Activated naive CD8-positive, alpha-beta T cell treated with anti-CD3 and anti-CD28 coated beads, Interleukin-2, amount 50 U/mL, for 24 hours (primary cell): Measurements from ENCODE around the gene LRIT1.

Source experiments
- ATAC-seq: fragments of 150-1000 bp; cut with Tn5 transposase; one replicate; pipeline ENCODE4 v1.10.0; 2021
- DNase-seq: peaks from one replicate; pipeline ENCODE4 v3.0.0; 2021
- H3K27ac Mint-ChIP-seq: one replicate; pipeline ENCODE4 v1.8.0; 2021; ENCODE audit warnings: mild to moderate bottlenecking, mixed read lengths
- H3K27me3 Mint-ChIP-seq: one replicate; pipeline ENCODE4 v1.8.0; 2021; ENCODE audit warnings: mixed read lengths
- H3K36me3 Mint-ChIP-seq: one replicate; pipeline ENCODE4 v1.8.0; 2021; ENCODE audit warnings: low read depth, mixed read lengths
- H3K4me1 Mint-ChIP-seq: one replicate; pipeline ENCODE4 v1.8.0; 2021; ENCODE audit warnings: mixed read lengths
- H3K4me3 Mint-ChIP-seq: one replicate; pipeline ENCODE4 v1.8.0; 2021; ENCODE audit warnings: mild to moderate bottlenecking, moderate library complexity, mixed read lengths
- H3K9me3 Mint-ChIP-seq: one replicate; pipeline ENCODE4 v1.8.0; 2021; ENCODE audit warnings: mixed read lengths

Gene LRIT1

DNA sequence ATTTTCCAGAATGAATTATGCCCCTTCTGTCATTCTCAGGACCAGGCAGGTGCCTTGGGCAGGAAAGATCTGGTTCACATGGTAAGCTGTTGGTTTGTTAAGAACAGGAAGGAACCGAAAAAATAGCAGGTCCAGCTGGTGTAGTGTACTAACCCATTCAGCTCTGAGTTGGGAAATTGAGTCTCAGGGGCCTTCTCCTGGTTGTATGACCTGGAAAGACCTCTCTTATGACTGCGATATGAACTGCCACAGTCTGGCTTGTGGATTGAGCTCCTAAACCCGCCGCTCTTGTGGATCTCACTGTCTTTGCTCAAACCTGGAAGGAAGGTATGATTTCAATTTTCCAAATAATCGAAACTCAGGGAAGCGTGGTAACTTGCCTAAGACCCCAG, 4.5 kb downstream of the LRIT1 start:
- ATAC-seq (no peak), DNase-seq (no peak)
- Mint-ChIP-seq H3K4me1 (no peaks in the 10 kb centered on the region), H3K4me3 (no peak overlapping the region), H3K27me3 (peaks cover 19% of the 10 kb centered on the region), H3K36me3 (no peaks in the 10 kb centered on the region), H3K9me3 (no peaks in the 10 kb centered on the region), H3K27ac (no peak overlapping the region)

DNA sequence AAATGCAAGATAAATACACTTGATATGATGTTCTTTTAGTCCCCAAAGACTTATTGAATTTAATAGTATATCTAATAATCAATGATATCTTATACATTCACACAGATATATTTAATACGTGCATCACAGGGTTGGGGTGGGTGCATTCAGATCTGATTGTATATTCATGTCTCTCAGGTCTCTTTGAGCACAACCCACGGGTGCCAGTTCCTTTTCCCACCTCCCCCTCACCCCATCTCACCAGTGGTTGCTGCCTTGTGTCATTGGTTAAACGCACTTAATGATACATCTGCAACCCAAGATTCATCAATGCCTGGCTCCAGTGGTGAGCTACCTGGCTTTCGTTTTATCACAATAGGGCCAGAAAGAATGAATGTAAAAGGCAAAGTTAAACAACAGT, 6.2 kb downstream of the LRIT1 start:
- Mint-ChIP-seq H3K4me1 (no peaks in the 10 kb centered on the region), H3K27me3 (peaks cover 16% of the 10 kb centered on the region), H3K36me3 (no peaks in the 10 kb centered on the region), H3K27ac (no peak overlapping the region), H3K9me3 (no peaks in the 10 kb centered on the region), H3K4me3 (no peak overlapping the region)
- no peak for DNase-seq
- ATAC-seq, result no peak

DNA sequence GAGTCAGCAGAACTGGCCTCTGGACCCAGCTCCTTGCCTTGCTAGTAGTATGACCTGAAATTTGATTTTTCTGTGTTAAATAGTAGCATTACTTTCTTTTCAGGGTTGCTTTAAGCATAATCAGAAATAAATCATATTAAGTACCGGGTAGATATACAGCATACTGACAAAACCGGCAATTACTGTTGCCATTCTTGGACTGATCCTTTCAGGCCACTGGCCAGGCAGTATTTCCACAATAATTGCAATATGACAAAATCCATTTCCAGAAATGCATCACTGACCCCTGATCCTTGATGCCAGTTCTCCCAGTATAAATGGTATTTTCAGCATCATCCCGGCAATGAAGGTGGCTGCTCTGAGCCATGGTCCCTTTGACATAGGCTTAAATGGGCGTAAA, 6.9 kb downstream of the LRIT1 start:
- Mint-ChIP-seq H3K27ac (no peak overlapping the region), H3K27me3 (peaks cover 16% of the 10 kb centered on the region), H3K9me3 (no peaks in the 10 kb centered on the region), H3K4me1 (no peaks in the 10 kb centered on the region), H3K4me3 (no peak overlapping the region), H3K36me3 (no peaks in the 10 kb centered on the region)
- ATAC-seq (no peak), DNase-seq (no peak)

DNA sequence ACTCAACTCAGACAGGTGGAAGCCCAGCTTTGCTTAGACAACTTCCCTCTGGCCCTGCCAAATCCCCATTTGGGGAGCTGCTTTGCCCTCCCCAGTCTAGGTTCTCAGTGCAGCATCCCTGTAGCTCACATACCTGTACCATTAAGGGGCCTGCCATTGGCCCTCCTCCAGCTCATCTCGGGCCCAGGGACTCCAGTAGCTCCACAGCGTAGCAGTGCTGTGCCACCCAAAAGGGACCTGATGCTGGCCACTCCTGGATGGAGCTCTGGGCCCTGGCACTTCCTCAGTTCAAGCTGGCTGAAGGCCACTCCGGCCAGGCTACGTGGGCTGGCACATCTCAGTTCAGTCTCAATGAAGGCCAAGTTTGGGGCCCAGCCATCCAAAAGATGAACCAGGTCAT, 7.4 kb downstream of the LRIT1 start:
- H3K36me3 Mint-ChIP-seq, result no peaks in the 10 kb centered on the region

DNA sequence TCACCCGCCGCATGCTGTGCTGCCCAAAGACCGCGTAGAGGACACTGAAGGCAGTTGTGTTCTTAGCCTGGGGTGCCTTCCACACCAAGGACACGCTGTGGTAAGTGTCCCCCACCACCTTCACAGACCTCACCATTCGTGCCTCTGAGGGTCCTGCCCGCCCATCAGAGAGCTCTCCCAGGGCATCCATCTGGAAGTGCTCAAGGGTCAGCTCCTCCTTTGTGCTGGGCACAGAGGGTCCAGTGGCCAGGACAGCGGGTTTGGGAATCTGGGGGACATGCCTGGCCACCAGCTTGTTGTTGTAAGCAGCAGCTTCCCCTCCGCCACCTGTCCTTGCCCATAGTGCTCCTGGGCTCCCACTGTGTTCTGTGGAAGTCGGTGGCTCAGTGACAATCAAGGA, 9.0 kb downstream of the LRIT1 start:
- Mint-ChIP-seq H3K9me3 (no peaks in the 10 kb centered on the region), H3K27ac (no peak overlapping the region), H3K36me3 (no peaks in the 10 kb centered on the region), H3K4me1 (no peaks in the 10 kb centered on the region), H3K27me3 (peaks cover 19% of the 10 kb centered on the region), H3K4me3 (no peak overlapping the region)
- DNase-seq (no peak), ATAC-seq (no peak)

More for the DNA sequence above, 7.4 kb downstream of the LRIT1 start:
- Mint-ChIP-seq H3K4me3 (no peak overlapping the region), H3K27ac (no peak overlapping the region), H3K9me3 (no peaks in the 10 kb centered on the region), H3K27me3 (peaks cover 18% of the 10 kb centered on the region), H3K4me1 (no peaks in the 10 kb centered on the region)
- DNase-seq (no peak), ATAC-seq (no peak)

DNA sequence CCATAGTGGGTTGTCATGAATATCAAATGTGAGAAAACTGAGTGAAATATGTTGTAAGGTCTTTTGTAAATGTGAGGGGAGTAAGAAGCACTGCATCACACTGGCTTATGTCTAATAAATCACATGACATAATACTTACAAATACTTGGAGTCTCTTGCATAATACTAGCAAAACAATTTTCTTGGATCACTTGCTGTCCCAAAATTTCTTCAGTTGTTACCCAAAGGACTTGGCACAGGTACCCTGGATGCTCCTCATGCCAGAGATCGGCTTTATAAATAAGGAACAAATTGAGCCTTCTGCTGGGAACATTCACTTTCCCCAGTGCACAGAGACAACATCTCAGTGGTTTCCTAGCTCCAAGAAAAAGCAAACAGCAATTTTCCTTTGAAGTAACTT, 11.0 kb downstream of the LRIT1 start:
- Mint-ChIP-seq H3K27me3 (peaks cover 15% of the 10 kb centered on the region), H3K4me1 (no peaks in the 10 kb centered on the region), H3K36me3 (no peaks in the 10 kb centered on the region), H3K9me3 (no peaks in the 10 kb centered on the region), H3K4me3 (no peak overlapping the region), H3K27ac (no peak overlapping the region)
- no peak for DNase-seq
- no peak for ATAC-seq

DNA sequence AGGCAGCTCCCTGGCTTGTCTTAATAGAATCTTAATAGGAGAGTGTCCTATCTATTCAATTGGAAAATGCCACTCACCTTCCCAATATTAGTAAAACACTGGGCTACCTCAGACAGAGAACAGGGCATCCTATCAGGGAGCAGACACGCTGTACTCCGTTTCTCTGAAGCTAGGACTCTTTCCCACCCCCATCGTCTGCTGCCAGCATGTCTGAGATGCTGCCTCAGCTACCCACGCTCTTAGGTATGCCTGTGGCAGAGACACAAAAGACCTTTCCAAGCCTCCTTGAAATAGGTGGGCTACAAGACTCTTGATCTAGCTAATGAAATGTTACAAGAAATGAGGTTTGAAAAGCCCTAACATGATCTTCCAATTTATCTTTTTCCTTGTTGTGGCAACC, 13.5 kb downstream of the LRIT1 start:
- no peak overlapping the region for H3K27ac Mint-ChIP-seq
- no peaks in the 10 kb centered on the region for H3K9me3 Mint-ChIP-seq
- no peak overlapping the region for H3K4me3 Mint-ChIP-seq
- H3K36me3 Mint-ChIP-seq, result no peaks in the 10 kb centered on the region
- DNase-seq (no peak), ATAC-seq (no peak)
- H3K4me1 Mint-ChIP-seq, result no peaks in the 10 kb centered on the region
- peaks cover 14% of the 10 kb centered on the region for H3K27me3 Mint-ChIP-seq

DNA sequence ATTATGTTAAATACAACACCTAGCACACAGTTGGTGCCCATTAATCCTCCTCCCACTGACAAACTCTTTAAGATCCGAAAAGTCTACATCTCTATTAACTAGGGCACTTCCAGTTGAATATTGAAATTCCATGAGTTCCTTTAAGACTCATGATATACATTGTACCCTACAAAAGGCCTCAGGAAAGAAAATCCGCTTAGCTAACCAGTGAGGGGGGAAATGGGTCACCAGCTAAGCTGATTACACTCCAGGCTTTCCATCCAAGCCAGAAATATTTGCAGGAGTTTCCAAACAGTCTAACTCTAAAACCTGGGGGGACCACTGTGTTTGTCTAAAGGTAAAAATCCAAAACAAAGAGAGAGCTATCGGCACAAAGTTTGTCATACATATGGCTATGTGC, 14.7 kb downstream of the LRIT1 start:
- Mint-ChIP-seq H3K4me1 (no peaks in the 10 kb centered on the region), H3K27me3 (peaks cover 14% of the 10 kb centered on the region), H3K4me3 (no peak overlapping the region), H3K36me3 (no peaks in the 10 kb centered on the region), H3K9me3 (no peaks in the 10 kb centered on the region), H3K27ac (no peak overlapping the region)
- ATAC-seq (no peak), DNase-seq (no peak)

DNA sequence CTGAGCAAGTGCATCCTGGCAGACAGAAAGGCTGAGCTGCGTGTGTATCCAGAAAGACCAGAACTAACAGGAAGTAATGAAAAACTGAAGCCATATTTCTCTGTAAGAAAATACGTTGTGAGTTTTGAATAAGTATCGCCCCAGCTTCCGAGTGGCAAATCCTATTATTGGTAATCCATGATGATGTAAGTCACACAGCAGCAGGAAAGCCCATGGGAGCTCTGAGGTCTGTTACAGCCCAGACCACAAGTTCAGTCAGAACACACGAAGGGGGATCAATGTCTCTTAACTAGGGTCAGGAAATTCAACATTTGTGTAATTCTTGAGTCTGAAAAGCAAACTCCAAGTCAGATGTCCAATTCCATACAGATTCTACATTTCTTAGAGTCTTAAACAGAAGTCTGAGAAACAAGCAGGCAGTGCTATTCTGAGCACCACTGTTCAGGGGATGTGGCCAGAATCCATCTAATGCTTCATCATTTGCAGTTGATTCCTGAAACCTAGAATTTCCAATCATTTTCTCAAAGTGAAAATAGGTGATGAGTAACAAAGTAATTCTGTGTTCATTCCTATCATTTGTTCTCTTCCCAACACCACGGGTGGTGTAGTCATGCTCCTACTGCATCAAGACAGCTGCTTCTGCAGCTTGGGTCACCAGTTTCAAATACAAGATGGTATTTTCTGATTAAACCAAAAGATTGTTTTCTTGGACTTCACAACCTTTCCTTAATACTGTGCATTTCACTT, 15.7 kb downstream of the LRIT1 start, which contains the start of gene LRIT2:
Gene LRIT2 (minus strand): TSS at position 118 of the 747 bp plus-strand sequence. CDS start 24 bp downstream, at position 94.
- no peak within 1 kb of the TSS for H3K4me3 Mint-ChIP-seq
- ATAC-seq (no peak), DNase-seq (no peak)
- H3K36me3 Mint-ChIP-seq, result no peaks in the 10 kb centered on the region
- no peaks in the 10 kb centered on the region for H3K9me3 Mint-ChIP-seq
- no peak within 1 kb of the TSS for H3K27ac Mint-ChIP-seq
- no peaks in the 10 kb centered on the region for H3K4me1 Mint-ChIP-seq
- peaks cover 16% of the 10 kb centered on the region for H3K27me3 Mint-ChIP-seq

DNA sequence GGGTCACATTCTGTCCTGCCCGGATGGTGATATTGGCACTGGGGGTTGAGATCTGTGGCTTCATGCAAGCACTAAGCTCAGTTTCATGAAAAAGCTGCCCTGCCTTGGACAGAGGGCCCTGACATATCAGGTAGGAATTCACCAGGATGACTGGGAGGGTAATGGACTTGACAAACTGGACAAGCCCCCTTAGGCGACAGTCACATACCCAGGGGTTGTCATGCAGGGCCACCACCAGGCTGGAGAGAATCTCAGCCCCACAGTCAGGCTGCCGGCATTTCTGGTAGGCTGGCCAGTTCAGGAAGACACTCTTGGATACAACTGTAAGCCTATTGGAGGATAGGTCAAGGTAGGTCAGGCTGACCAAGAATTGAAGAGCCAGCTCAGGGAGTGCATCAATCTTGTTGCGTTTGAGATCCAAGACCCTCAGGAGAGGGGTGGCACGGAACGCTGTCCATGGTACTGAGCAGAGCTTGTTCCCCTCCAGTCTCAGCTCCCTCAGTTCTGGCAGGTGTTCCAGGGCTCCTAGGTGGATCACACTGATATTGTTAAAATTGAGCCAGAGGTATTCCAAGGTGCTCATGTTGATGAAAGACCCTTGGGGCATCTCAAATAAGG, 16.8 kb downstream of the LRIT1 start:
- Mint-ChIP-seq H3K4me3 (no peak overlapping the region), H3K27me3 (peaks cover 16% of the 10 kb centered on the region), H3K9me3 (peaks cover 6% of the 10 kb centered on the region), H3K4me1 (no peaks in the 10 kb centered on the region), H3K36me3 (no peaks in the 10 kb centered on the region), H3K27ac (no peak overlapping the region)
- no peak for ATAC-seq
- no peak for DNase-seq

DNA sequence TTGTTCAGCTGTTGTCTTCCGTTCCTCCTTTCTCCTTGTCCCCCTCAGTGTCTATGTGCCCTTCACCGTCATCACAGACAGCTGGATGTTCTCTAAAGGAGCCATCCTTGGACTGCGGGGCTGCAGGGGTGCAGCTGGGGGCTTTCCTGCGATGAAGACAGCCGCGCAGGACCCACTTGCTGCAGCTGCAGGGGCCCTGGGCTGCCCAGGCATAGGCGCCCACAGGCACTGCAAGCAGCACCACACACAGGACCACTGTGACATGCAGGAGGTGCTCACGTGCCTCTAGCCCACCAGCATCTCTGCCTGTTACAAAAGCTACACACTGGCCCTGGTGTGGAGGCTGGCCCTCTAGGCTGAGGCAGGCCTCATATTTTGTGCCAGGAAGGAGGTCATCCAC, 19.4 kb downstream of the LRIT1 start:
- DNase-seq, result no peak
- H3K9me3 Mint-ChIP-seq, result peaks cover 11% of the 10 kb centered on the region
- H3K36me3 Mint-ChIP-seq, result no peaks in the 10 kb centered on the region
- H3K27me3 Mint-ChIP-seq, result peaks cover 6% of the 10 kb centered on the region
- no peaks in the 10 kb centered on the region for H3K4me1 Mint-ChIP-seq
- H3K4me3 Mint-ChIP-seq, result no peak overlapping the region
- no peak overlapping the region for H3K27ac Mint-ChIP-seq
- ATAC-seq, result no peak

DNA sequence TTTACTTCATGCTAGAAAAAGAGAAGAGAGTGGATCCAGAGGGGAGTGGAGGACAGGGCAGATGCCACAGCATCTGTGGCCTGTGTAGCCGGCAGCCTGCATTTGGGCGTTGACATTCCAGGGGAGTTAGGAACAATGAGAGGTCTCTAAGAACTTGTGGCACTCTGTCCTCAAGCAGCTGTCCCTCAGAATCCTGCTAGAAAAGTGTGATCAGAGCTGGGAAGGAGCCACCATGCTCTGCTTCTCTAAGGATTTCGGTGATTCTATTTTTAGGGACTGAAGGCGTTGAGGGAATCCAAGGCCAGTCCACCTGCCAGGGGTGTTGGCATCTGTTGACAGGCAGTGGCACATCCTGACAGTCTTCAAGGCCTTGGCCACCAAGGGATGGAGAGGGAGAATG, 23.6 kb downstream of the LRIT1 start:
- ATAC-seq (no peak), DNase-seq (no peak)
- peaks cover 2% of the 10 kb centered on the region for H3K27me3 Mint-ChIP-seq
- H3K4me1 Mint-ChIP-seq, result no peaks in the 10 kb centered on the region
- peaks cover 11% of the 10 kb centered on the region for H3K9me3 Mint-ChIP-seq
- H3K36me3 Mint-ChIP-seq, result no peaks in the 10 kb centered on the region
- H3K4me3 Mint-ChIP-seq, result no peak overlapping the region
- no peak overlapping the region for H3K27ac Mint-ChIP-seq

DNA sequence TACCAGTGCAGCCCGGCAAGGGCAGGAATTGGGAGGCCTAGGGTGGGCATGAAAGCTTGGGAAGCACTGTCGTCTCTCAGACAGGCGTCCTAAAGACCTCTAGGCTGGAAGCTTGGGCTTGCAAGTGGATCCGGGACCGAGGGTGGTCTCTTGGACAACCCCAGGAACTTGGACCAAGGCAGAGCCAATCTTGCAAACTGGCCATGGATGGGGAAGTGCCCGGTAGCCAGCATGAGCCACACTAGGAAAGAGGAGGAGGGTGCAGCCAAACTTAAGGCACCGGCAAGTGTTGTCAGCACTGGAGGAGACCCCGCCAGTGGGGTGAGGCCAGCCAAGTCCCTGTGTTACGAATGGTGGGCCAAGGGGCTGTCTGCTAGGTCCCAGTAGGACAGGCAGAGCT, 24.5 kb downstream of the LRIT1 start:
- Mint-ChIP-seq H3K9me3 (peaks cover 11% of the 10 kb centered on the region), H3K4me1 (no peaks in the 10 kb centered on the region), H3K27ac (no peak overlapping the region), H3K36me3 (no peaks in the 10 kb centered on the region), H3K27me3 (peaks cover 2% of the 10 kb centered on the region), H3K4me3 (no peak overlapping the region)
- ATAC-seq (no peak), DNase-seq (no peak)

DNA sequence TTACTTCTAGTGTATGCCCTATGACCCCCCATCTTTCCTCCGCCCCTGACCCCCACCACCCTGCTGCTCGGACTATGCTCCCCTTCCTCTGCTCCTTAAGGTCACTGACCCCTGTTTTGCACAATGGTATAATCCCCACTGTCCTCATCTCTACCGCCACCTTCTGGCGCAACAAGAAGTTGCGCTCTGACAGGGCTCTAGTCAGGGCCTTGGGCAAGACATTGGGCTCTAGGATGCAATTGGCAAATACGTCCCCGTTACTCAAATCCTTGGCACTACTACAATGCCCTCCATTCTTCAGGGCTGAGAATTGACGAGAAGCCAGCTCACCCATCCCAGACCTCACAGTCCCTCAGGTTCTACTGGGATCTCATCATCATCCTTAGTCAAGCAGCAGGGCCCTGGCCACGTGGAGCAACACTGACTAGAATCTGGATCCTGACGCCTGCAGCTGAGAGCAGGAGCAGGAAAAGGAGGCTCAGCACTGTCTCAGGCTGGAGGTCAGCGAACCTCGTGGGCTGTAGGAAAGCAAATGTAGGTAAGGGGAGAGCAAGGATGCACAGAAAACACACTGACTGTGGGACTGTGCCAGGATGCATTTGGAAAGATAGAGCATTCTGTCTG, 26.6 kb downstream of the LRIT1 start:
- Mint-ChIP-seq H3K36me3 (no peaks in the 10 kb centered on the region), H3K4me1 (no peaks in the 10 kb centered on the region), H3K27ac (no peak overlapping the region), H3K27me3 (no peaks in the 10 kb centered on the region), H3K9me3 (peaks cover 7% of the 10 kb centered on the region), H3K4me3 (no peak overlapping the region)
- peak; percentile 43 for DNase-seq
- ATAC-seq, result peak; percentile 45

DNA sequence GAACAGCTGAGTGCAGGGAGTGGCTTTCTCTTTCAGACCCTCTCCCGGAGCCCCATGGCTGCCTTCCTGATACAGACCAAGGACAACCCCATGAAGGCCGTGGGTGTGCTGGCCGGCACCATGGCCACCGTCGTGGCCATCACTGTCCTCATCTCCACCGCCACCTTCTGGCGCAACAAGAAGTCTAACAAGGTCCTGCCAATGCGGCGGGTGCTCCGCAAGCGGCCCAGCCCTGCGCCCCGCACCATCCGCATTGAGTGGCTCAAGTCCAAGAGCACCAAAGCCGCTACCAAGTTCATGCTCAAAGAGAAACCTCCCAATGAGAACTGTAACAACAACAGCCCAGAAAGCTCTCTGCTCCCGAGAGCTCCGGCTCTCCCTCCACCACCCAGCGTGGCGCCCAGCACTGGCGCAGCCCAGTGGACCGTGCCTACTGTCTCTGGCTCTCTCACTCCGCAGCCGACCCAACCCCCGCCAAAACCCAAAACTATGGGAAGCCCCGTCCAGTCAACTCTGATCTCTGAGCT, 27.2 kb downstream of the LRIT1 start:
- Mint-ChIP-seq H3K27me3 (no peaks in the 10 kb centered on the region), H3K27ac (no peak overlapping the region), H3K9me3 (peaks cover under 1% of the 10 kb centered on the region), H3K36me3 (no peaks in the 10 kb centered on the region), H3K4me1 (no peaks in the 10 kb centered on the region), H3K4me3 (no peak overlapping the region)
- ATAC-seq (peak; percentile 22), DNase-seq (no peak)
